A673 (cell line): ENCODE data around the gene LRRN4.

Experiments used
- EZH2 ChIP-seq: fragments of 200-600 bp; sonication (generic); IDR thresholded peaks from 2 replicates; pipeline ENCODE4 v1.6.1; 2017; ENCODE audit warnings: borderline replicate concordance, low read depth, mild to moderate bottlenecking, mixed read lengths, antibody characterized with exemption, low read length; ENCODE audit not compliant: poor library complexity, severe bottlenecking
- TF ChIP-seq, protein P1 (sequence below): fragments of 300-800, 200-600 bp; sonication (generic); conservative IDR thresholded peaks from 2 replicates; pipeline ENCODE4 v1.5.1; 2017; ENCODE audit warnings: low read depth, mild to moderate bottlenecking, antibody characterized with exemption, low read length, moderate library complexity, mixed read lengths

DNA sequence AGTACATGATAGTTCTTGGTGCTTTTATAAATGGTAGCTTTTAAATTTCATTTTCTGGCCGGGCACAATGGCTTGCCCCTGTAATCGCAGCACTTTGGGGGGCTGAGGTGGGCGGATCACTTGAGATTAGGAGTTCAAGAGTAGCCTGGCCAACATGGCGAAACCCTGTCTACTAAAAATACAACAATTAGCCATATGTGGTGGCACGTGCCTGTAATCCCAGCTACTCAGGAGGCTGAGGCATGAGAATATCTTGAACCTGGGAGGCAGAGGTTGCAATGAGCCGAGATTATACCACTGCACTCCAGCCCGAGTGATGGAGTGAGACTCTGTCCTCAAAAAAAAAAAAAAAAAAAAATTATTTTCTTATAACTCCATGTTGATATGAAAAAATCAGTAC, 36.0 kb downstream of the LRRN4 start:
- TF ChIP-seq, protein P1, sequence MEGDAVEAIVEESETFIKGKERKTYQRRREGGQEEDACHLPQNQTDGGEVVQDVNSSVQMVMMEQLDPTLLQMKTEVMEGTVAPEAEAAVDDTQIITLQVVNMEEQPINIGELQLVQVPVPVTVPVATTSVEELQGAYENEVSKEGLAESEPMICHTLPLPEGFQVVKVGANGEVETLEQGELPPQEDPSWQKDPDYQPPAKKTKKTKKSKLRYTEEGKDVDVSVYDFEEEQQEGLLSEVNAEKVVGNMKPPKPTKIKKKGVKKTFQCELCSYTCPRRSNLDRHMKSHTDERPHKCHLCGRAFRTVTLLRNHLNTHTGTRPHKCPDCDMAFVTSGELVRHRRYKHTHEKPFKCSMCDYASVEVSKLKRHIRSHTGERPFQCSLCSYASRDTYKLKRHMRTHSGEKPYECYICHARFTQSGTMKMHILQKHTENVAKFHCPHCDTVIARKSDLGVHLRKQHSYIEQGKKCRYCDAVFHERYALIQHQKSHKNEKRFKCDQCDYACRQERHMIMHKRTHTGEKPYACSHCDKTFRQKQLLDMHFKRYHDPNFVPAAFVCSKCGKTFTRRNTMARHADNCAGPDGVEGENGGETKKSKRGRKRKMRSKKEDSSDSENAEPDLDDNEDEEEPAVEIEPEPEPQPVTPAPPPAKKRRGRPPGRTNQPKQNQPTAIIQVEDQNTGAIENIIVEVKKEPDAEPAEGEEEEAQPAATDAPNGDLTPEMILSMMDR, result no peak
- TF ChIP-seq EZH2, result no peak
